ENCODE measurements around the gene LYSMD1.

Gene LYSMD1

DNA sequence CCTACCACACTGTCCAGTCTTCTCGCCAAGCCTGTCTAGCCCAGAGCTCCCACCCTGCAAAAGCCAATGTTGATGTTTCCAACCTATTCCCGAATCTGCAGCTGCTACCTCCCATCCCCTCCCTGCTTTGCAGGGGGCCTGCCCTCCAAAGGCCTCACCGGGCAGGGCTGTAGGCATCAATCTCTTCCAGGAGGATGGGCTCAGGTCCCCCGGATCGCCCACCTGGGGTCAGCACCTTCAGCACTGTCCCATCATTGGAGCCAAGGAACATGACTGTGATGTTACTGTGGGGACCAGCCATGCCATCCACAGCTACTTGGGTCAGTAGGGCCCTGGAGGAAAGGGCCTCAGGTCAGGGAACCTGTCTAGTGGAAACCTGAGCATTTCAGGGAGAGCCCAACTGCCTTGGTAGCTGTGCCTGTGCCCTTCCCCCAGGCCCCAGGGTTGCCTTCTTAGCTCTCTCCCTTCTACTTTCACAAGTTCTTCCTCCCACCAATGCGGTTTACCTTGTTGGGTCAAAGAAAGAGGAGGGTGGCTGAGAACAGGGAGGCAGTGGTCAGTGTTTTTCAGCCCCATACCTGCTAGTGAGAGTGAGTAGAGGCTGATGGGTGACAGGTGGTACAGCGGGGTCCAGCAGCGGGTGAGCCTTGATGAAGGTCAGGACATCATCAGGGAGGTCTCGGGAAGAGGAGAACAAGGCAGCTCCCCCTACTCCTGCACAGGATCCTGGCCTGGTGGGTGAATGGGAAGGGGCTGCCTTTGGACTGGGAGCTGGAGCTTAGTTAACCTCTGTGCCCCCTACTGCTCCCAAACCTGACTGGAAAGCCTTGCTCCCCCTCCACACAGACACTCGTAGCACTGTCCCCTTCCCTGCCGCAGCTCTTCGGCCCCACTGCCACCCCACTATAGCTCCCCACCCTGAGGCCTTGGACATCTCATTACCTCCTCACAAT is 30.0 kb downstream of the LYSMD1 start:
- no peak for DNase-seq (ENCODE audit: low read depth)

GRCh38 chr1:151134991-151135390 is 30.7 kb downstream of the LYSMD1 start:
- no peak for DNase-seq (ENCODE audit: low read depth)

- DNase-seq (ENCODE audit: low read depth): no peak
Observed at GRCh38 chr1:151134396-151134795, 31.3 kb downstream of the LYSMD1 start.

GRCh38 chr1:151133018-151133806 is 32.5 kb downstream of the LYSMD1 start:
- DNase-seq (ENCODE audit: low read depth): no peak

DNA sequence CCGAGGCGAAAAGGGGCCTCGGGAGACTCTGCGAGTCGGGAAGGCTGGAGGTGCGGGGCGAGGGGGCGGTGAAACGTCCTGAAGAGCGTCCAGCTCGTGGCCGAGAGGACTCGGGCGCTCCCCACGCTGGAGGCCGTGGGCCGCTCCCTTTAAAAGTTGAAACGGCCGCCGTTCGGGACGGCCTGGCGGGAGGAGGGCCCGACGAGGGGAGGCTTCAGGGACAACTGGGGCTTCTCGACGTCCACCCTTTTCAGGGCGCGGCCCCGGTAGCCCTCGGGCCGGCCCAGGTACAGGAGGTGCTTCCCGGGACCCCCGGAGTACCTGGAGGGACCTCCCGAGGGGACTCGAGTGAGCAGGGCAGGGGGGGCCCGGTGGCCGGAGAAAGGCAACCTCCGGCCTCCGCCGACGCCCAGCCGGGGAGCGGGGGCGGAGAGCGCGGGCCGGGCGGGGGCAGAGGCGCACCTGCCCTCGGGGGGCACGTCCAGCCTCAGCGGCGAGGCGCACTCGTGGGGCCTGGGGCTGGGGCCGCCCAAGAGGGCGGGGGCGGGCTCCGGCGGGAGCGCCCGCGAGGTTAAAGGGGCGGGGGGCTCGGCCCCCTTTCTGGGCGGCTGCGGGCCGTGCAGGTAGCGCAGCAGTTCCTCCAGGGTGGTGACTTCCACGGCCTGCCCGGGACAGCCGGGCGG is 33.2 kb downstream of the LYSMD1 start:
- DNase-seq (ENCODE audit: low read depth): no peak

DNA sequence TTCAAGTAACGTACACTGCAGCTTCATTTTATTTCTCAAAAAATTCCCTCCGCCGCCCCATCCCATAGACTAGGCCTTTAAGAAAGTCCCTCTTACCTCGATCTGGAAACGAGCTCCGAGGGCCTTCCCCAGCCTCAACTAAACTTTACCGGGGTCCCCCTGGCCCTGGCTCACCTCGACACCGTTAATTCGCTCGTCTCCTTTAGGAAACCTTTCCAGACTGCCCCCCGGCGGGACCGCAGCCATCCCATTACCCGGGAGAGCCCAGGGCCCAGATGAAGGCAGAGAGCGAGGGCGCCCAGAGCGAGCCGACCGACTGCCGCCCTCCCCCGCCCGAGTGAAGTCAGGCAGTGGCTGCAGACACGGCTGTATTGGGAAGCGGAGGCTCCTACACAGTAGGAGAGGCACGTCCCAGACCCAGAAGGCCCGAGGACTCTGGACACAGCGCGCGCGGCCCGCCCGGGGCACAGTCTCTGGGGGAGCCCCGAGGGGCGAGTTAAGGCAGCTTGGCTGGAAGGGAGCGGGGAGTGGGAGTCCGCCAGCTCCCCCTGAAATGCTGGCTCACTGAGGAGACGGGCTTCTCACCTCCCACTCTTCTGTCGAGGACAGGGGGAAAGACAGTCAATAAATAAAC is 33.9 kb downstream of the LYSMD1 start:
- peak; percentile 27 for DNase-seq (ENCODE audit: low read depth)

- DNase-seq (ENCODE audit: low read depth): peak; percentile 96
Observed at GRCh38 chr1:151130987-151131586, 34.6 kb downstream of the LYSMD1 start.

DNA sequence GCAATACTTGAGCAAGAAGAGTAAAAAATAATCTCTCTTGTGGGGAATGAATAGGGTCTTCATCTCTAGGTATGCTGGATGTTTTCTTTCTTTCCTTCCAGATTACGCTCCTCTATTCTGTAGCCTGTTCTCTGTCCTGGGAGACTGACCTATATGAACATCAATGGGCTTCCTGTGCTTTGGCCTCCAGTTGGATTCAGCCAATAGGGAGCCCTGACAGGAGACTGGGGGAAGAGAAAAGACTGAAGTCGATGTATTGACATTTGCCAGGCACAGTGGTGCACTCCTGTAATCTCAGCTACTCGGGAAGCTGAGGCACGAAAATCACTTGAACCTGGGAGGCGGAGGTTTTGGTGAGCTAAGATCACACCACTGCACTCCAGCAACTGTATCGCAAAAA is 36.9 kb downstream of the LYSMD1 start:
- no peak for DNase-seq (ENCODE audit: low read depth)

DNA sequence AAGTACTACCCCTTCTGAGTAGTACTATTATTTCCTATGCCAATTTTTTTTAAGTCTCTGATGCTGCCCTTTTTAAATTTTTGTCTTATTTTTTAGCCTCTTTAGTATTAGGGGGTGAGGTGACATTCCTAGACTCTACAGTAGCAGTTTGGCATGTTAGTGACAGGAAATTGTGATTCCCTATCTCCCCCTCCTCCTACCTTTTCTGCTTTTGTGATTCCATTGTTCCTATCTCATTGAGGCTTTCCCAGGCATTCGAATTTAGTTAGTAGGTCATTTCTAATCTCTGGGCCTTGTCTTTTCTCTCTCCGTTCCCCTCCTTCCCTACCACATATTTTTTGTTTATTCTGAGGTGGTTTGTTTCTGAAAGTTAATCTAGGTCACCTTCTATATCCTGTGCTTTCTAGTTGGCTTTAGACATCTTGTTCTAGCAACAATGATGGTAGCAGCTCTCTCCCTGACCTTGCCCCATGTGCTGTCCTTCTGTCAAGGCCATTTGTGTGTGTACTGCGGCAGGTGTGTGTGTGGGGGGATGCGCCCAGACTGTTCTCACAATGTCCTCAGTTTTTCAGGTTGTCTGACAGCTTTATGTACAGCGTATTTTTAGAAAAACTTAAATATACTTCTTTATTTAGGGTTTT is 40.8 kb downstream of the LYSMD1 start:
- no peak for DNase-seq (ENCODE audit: low read depth)

GRCh38 chr1:151113877-151114276 is 51.8 kb downstream of the LYSMD1 start:
- DNase-seq (ENCODE audit: low read depth): no peak

All from iris pigment epithelial cell (primary cell).